ENCODE measurements around the gene ARHGAP42.
A peak's percentile ranks its signal among the peaks of the same experiment; 100 is the strongest.

ARHGAP42 gene

DNA sequence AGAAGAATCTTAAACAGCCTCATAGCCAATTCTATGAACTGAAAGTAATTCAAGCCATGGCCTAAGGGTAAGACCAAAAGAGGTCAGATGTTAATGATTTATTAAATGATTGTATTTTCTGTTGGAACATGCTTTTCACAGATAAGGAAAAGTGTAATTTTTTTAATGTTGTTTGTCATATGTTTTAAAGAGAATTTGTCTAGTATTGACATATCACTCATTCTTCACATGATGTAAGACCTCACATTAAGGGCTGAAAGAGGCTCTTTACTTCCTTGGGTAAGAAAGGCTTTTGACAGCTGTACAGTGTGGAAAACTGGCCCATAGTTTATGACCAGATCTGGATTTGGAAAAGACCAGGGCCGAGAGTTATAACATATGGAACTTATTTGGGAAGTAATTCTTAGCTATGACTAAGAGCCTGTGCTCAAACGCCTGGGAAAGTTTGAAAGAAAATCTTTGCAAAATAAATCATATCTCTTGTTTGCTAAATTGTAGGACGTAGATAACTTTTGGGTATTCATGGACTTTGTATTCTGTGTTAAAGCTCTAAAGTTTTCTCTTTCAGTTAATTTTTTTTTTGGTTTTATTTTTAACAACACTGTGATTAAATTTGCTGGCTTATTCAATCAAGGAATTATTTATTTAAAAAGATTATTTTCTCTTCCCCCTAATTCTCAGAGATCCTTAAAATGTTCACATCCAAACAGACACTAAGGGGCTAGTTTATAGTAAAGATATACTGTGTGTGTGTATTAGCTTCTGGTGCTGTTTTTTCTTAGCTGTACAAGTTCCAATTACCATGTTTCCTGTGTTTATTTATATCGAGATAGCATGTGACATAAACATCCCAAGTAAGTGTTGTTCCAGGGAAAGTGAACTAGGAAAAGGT is 162.2 kb downstream of the ARHGAP42 start:
- DNase-seq: no peak

DNA sequence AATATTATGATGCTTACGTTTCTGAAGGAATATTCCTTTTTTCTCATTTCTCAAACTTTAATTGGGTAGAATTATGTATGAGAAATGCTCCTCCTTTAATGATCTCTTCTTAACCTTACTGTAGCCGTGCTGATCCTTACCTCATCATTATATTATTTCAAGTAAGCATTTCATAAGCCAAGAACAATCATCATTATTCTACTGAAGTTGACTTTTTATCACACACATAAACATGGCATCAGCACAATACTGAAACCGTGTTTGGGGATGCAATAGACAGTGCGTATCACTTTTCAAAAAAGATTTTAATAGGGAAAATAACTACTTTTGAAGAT is 162.8 kb downstream of the ARHGAP42 start:
- no peak for DNase-seq

DNA sequence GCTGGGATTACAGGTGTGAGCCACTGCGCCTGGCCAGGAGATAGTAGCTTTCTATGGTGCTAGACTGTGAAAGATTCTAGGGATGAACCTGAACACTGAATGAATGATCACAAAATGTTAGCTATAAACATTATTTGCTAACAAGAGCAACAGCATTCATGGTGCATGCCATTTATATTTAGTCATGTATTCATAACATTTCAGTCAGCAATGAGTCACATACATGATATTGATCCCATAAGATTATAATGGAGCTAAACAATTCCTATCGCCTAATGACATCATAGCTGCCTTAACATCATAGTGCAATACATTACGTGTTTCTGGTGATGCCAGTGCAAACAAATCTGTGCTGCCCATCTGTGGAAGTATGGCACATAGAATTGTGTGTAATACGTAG is 164.1 kb downstream of the ARHGAP42 start:
- no peak for DNase-seq

DNA sequence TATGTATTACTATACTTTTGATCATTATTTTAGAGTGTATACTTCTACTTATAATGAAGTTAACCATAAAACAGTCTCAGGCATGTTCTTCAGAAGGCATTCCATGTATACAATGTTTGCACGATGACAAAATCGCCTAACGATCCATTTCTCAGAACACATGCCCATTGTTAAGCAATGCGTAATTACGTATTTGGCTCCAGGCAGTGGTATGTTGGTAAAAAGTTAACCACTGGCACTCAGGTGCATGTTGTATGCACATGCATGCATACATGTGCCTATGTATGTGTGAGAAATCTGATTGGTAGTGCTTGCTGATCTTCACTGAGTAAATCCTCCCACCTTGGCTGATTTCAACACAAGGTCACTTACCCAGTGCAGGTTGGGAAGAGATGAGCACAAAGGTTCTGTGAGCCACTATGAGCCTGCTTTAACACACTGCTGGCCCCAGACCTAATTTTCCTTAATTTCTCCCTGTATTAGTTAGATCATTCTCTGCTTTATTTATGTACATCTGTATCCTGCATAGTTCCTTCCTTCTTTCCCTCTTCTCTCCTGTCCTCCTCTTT is 164.6 kb downstream of the ARHGAP42 start:
- no peak for DNase-seq

DNA sequence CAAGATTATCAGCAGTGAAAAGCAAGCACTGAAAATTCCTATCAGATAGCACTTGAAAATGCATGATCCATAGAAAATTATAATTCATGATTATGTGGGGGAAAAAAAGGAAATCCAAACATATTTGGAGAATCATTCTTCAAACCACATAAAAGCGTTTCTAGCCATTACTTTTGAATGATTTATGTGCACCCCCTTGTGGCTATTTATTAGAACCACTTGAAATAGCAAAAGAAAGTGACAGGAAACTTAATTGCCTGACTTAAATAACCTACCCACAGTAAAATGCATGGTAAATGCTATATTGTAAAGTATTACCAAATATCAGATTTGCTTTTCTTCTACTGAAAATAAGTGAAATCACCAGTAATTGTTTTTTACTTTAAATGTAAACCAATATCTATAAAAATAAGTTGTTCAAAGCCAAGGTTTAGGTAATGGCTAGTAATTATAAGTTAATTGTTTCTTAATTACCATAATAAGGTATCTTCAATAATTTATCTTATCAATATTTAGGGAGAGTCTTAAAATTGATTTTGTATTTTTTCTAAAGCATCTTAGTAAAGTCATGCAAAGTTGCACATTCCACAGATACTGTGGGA is 168.5 kb downstream of the ARHGAP42 start:
- DNase-seq: no peak

DNA sequence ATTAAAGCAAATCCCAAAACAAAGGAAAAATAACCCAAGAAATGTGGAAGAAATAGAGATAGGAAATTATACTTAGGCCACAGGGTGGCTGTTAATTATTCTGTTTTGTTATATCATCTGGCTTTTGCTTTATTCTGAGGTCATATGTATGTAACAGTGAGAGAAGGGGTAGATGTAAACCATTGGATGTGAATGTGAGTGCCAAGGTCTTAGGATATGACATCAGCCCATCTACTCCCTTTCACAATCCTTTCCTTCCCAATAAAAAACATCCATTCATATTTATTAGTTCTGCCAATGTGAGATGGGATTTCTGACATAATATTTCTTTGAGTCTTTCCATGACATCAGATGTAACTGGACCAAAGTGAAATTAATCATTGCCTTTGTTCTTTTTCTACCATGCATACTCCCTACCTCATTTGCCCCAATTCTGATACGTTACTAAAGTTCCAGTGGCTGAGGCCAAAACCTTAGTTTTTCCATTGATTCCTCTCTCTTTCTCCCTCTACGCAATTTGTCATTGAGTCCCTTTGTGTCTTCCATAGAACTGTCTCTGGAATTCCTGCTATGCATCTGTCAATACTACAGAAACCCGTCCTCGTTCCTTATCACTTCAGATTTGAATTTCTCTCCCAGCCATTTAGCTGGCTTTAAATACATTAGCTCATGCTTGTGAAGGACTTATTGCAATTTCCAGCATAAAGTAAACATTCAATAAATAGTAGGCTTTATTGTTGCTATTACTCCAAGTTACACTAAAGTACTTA is 170.3 kb downstream of the ARHGAP42 start:
- no peak for DNase-seq

DNA sequence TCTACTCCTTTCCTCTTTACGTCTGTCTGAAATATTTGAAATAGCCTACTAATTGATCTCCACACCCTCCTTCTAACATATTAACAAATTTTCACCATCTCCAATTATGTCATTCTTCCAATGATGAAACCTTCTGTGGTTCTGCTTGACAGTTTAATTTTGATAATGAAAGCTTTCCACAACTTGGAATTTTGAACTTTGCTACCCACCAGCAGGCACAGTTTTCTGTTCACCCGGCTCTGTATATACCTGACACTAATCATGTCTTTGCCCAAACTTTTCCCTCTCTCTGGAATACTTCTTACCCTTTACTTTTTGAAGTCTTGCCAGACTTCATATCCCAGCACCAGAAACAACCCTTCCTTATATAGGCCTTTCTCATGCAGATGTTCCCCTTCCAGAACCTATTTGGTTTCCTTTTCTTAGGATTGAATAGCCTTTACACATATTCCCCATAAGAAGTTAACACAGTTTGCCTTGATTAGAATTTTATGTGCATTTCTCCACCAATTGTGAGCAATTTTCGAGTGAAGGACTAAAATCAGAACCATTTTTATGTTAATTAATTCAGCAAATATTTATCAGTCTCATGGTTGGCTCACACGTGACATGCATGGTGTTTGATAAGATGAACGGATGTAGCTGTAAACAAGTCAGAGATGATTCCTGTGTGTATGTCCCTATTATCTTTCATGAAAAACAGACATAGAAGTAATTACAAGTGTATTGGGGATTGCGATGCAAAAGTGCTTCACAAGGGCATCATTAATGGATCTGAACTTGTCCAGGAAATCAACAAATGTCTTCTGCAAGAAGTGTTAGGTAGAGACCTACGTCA is 173.4 kb downstream of the ARHGAP42 start:
- DNase-seq: no peak

DNA sequence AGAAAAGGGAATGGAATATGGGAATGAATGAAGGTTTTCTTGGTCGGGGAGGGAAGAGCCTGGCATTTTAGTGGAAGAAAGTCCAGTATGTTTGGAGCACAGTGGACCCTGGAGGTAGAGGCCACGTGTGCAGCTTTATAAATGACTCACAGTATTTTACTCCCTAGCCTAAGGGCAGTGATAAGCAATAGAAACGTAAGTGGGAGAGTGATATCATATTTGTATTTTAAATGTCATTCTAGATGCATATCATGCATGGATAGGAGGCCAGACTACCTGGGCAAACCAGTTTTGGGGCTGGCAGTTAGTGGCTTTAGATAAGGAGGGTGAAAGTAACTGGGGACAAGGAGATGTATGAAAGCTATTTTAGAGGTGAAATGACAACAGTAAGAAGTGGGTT is 174.1 kb downstream of the ARHGAP42 start:
- DNase-seq: no peak

DNA sequence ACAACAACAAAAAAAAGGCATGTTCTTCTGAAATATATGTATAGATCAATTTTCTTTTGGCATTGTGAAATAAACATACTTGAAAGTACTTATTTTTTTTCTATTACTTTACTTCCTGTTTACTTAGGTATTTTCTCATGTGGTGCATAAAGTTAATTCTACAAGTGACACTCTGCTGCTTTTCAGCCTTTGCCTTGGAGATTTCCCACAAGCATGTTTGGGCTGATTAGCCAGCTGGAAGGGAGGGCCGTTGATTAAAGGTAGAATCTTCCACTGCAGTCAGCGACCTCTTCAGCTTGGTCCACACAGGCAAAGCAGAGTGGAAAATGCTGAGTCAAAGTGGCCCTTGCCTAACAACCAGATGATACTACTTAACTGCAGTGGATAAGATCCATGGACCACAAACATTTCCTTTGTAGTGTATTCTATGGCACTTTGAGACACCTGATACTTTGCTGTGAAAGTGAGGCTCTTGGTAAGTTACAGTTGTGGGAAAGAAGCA is 176.0 kb downstream of the ARHGAP42 start:
- DNase-seq: peak; percentile 86

DNA sequence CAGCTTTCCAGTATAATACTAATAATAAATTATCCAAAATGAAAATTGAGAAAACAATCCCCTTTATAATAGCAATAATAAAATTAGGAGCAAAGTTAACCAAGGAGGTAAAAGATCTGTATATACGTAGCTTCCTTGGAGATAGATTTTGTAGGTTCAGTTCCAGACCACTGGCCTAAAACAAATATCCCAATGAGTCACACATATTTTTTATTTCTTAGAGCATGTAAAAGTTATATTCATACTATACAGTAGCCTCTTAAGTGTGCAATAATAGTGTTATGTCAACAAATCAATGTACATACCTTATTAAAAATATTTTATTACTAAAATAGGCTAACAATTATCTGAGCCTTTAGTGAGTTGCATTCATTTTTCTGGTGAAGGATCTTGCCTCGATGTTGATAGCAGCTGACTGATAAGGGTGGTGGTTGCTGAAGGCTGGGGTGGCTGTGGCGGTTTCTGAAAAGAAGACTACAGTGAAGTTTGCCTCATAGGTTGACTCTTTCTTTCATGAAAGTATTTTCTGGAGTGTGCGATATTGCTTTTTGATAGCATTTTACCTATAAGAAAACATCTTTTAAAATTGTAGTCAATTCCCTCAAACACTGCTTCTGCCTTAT is 178.5 kb downstream of the ARHGAP42 start:
- DNase-seq: no peak

DNA sequence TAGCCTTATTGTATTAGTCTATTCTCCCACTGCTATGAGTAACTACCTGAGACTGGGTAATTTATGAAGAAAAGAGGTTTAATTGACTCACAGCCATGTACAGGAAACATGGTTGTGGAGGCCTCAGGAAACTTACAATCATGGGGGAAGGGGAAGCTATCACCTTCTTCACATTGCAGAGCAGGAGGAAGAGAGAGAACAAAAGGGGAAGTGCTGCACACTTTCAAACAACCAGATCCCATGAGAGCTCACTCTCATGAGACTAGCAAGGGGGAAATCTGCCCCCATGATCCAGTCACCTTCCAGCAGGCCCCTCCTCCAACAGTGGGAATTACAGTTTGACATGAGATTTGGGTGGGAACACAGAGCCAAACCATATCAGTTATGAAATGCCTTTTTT is 179.4 kb downstream of the ARHGAP42 start:
- no peak for DNase-seq

DNA sequence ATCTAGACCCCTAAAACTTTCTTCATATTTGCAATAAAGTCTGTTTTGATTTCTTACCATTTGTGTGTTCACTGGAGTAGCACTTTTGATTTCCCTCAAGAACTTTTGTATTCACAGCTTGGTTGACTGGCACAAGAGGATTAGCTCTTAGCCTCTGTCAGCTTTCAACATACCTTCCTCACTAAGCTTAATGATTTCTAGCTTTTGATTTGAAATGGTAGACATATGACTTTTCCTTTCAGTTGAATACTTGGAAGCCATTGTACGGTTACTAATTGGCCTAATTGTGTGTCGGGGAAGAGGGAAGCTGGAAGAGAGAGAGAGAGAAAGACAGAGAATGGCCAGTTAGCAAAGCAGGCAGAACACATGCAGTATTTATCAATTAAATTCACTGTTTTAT is 180.5 kb downstream of the ARHGAP42 start:
- DNase-seq: no peak

DNA sequence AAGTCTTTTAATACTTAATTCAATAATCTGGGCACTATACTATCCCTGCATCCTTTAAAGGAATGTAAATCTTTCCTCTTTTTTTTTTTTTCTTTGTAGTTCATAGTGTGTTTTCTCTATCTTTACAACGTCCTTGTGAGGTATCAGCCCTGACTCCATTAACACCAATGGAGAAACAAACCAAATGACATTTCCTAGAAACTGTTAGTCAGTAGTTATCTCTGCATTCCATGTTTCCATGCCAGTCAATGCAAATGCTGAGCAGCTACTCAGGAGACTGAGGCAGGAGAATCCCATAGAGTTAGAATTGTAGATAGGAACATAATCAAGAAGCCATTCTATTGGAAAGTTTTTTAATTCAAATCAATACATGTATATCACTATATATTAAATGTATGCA is 182.2 kb downstream of the ARHGAP42 start:
- DNase-seq: no peak

DNA sequence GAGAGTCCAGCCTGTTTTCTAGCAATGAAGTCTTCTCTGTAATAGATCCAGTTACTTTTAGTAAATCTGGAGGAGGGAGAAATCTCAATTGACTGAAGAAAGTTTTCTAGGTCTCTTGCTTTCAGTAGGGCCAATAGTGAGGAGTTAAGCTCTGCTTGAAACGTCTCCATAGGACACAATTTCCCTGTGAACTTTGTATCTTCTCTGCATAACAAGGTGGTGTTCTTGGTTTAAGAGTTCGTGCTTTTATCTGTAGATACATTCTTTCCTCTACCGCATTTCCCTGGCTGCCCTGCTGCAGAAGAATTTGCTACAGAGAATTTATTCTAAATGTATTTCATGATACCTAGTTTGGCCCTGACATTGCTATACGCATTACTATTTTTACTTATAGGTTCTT is 183.1 kb downstream of the ARHGAP42 start:
- DNase-seq: no peak

DNA sequence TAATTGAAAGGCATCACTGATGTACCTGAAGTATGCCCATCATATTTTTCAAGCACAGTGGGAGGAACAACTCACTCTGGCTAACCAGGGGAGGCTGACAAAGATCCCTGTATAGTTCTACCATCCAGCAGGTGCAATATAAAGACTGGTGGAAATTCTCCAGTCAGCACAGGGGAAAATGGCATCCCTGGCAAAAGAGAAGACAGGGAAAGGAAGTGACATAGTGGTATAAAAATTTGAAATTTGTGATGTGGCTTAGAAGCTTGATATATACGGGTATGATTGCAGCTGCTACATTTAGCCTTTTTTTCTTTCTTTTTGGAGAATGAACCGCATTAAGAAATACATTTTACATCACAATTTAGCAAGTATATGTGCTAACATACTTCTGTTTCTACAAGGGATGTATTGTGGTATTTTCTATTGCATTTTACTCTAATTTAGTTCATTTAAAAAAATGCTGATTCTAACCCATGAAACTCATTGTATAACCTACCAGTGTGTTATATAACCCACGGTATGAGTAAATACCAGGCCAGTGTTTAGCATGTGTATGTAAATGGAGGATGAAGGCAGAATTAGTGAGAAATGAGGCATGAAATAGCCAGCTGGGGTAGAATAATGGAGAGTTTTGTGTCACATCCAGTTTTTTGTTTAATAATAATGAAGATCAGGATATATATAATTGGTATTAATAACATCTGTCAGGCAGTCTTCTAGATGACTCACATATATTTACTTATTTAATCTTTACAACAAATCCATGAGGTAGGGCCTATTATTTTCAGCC is 186.1 kb downstream of the ARHGAP42 start:
- no peak for DNase-seq

DNA sequence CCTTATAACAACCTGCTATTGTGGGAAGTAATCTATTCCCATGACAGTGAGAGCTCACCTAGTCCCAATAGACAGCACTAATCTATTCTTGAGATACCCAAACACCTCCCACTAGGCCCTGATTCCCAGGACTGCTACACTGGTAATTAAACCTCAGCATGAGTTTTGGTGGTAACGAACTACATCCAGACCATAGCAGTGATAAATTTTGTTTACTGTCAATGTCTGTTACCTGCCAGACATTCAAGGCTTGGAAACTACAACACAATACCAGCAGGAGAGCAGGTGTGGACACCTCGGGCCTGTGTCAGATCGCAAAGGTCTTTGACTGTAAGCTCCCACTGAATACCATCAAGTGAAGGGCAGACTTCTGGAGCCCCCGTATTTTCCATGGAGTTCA is 187.1 kb downstream of the ARHGAP42 start:
- DNase-seq: no peak

DNA sequence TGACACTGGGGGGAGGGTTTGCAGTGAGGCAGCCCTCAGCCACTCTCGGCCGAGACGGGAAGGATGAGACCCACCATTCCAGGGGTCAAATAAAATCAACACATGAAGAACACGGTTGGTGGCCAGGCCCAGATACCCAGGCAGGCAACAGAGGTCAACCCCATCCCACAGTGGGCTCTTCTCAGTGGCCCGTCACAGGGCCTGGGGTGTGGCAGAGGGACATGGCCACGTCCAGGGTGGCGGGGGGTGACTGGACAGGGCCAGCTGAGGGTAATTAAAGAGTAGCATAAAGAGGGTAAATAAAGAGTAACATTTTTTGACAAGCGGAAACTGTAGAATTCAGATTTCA is 188.4 kb downstream of the ARHGAP42 start:
- no peak for DNase-seq

DNA sequence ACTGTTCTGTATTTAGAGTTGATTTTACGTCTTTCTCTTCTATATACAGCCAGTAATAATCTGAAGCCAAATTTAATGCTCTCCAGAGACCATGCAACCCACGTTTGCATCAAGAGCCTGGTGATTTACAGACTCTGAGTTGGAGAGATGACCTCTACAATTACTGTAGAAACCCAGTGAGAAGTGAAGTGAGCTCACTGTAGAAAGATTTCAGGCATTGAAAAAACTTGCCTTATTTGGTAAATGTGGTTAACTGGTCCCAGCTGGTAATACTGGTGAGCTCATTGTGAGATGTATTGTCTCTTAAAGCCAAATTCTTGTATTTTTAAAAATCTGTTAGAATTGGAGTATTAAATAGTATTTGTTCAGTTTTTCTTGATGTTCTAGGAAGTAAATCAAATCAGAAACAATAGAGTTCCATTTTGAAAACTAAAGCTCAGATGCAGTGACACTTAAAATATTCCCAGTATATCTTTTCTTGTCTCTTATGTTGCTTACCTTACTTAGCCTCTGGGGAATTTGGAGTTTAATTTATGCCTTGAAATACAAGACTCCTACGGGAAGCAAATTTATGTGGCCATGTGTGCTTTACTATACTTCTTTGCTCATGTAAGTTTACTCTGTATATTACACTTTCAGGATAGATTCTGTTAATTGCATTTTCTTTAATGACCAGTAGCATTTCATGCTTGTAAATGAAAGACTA is 189.9 kb downstream of the ARHGAP42 start:
- peak; percentile 60 for DNase-seq

DNA sequence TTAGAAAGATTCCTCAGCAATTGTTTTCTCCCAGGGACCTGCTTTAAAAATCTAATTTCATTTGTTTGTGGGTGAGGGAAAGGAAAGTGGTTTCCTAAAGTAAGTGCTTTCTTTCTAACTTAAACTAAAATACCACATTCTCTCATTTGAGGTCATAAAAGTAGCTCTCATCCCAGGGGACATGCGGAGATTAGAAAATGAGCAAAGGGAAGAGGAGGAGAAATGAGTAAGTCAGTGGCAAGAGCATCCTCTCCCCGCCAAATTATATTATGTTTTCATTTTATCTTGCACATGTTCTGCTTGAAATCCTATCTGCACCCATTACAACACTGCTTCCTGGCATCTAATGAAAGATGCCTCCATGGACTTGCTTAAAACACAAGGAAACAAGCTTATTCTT is 191.4 kb downstream of the ARHGAP42 start:
- no peak for DNase-seq

DNA sequence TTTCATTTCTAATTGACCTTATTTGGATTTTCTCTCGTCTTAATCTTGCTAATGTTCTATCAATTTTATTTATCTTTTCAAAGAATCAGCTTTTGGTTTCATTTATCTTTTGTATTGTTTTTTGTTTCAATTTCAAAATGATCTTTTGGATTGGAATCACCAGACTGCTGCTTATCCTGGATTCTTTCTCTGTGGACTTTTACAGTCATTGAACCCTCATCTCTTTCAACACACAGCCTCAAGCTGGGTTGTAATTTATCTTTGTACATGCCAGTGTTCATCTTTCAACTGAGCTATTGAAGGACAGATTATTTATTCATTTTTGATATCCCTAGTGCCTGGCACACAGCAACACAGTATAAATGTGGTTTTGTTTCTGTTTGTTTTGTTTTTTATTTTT is 195.9 kb downstream of the ARHGAP42 start:
- DNase-seq: no peak

DNA sequence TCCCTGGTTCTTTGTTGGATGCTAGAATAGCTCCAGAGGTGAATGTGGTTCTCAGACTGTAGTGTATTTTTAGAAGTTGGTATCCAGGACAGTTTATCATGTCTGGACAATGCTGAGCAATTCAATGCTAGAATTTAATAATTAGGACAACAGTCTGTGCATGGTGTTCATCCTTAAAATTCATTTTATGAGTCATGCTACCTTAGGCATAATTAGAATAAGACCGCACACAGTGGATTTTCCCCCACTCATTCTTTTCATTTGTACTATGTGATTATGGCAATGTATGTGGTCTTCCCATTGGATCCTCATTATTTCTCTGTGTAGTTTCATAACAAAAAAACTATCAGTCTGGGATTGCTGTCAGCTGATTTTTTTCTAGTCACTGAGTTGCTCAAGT is 196.7 kb downstream of the ARHGAP42 start:
- DNase-seq: no peak

Data from islet precursor cell (in vitro differentiated cells).